Right atrium auricular region (tissue), 2 donors: ENCODE measurements around the gene RIPK3. TPM values are rescaled to one million over a fixed set of nuclear protein-coding genes. Genes with fewer than 3 reads are reported as not detected.
A peak's percentile ranks its signal among the peaks of the same experiment; 100 is the strongest.

Experiments
- DNase-seq: peaks from one replicate; pipeline ENCODE4 v3.0.0-alpha.2; 2019; ENCODE audit warnings: low spot score
- H3K27ac ChIP-seq, 2 donors: fragments of 200-600 bp; sonication (generic); 1 replicate in 1 of 2; 2 replicates in 1 of 2; pipeline ENCODE4 v1.5.1; 2016 to 2019
- H3K27me3 ChIP-seq, 2 donors: fragments of 200-600 bp; sonication (generic); one replicate each; pipeline versions ENCODE4 v1.5.1 to v1.6.0; 2017 to 2019
- H3K36me3 ChIP-seq: fragments of 200-600 bp; sonication (generic); one replicate; pipeline ENCODE4 v1.5.1; 2016
- H3K4me1 ChIP-seq, 2 donors: fragments of 200-600 bp; sonication (generic); one replicate each; pipeline versions ENCODE4 v1.5.1 to v1.6.0; 2017 to 2019
- H3K4me3 ChIP-seq, 2 donors: fragments of 200-600 bp; sonication (generic); 1 replicate in 1 of 2; 2 replicates in 1 of 2; pipeline ENCODE4 v1.5.1; 2017 to 2019; ENCODE audit warnings: mild to moderate bottlenecking in 1 of 2, moderate library complexity in 1 of 2
- H3K9me3 ChIP-seq, 2 donors: fragments of 200-600 bp; sonication (generic); one replicate each; pipeline ENCODE4 v1.5.1; 2019
- total RNA-seq, 2 donors: library from RNA; depleted of rRNA; stranded (reverse); fragments of >200 nt; gene quantifications; one replicate each; pipeline ENCODE4 v1.1.0, GENCODE V29; 2016
- TF ChIP-seq, protein P1 (sequence below), 2 donors: fragments of 200-600 bp; sonication (generic); IDR thresholded peaks; one replicate each; pipeline ENCODE4 v1.5.1; 2019; ENCODE audit warnings: antibody characterized with exemption in 2 of 2

RIPK3 gene
- total RNA-seq, 2 donors from 2014 or later: 1.9 to 3.8 TPM

DNA sequence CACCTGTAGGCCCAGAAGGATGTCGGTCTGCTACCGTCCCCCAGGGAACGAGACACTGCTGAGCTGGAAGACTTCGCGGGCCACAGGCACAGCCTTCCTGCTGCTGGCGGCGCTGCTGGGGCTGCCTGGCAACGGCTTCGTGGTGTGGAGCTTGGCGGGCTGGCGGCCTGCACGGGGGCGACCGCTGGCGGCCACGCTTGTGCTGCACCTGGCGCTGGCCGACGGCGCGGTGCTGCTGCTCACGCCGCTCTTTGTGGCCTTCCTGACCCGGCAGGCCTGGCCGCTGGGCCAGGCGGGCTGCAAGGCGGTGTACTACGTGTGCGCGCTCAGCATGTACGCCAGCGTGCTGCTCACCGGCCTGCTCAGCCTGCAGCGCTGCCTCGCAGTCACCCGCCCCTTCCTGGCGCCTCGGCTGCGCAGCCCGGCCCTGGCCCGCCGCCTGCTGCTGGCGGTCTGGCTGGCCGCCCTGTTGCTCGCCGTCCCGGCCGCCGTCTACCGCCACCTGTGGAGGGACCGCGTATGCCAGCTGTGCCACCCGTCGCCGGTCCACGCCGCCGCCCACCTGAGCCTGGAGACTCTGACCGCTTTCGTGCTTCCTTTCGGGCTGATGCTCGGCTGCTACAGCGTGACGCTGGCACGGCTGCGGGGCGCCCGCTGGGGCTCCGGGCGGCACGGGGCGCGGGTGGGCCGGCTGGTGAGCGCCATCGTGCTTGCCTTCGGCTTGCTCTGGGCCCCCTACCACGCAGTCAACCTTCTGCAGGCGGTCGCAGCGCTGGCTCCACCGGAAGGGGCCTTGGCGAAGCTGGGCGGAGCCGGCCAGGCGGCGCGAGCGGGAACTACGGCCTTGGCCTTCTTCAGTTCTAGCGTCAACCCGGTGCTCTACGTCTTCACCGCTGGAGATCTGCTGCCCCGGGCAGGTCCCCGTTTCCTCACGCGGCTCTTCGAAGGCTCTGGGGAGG lies 28.9 kb downstream of the RIPK3 start, which contains the start of gene LTB4R:
LTB4R (plus strand) TSS at position 857 of the 959 bp plus-strand sequence. CDS start 4,150 bp downstream, outside the sequence.
- peaks cover 14% of the 10 kb centered on the region for H3K36me3 ChIP-seq
- H3K9me3 ChIP-seq: no peaks in the 10 kb centered on the region
- H3K27ac ChIP-seq: peak within 1 kb of the TSS; percentile 75 to 86
- H3K4me1 ChIP-seq: peaks cover 0 to 64% of the 10 kb centered on the region in 2 donors
- H3K27me3 ChIP-seq: no peaks in the 10 kb centered on the region
- H3K4me3 ChIP-seq: peak within 1 kb of the TSS; percentile 37 to 64
- TF ChIP-seq, protein P1, sequence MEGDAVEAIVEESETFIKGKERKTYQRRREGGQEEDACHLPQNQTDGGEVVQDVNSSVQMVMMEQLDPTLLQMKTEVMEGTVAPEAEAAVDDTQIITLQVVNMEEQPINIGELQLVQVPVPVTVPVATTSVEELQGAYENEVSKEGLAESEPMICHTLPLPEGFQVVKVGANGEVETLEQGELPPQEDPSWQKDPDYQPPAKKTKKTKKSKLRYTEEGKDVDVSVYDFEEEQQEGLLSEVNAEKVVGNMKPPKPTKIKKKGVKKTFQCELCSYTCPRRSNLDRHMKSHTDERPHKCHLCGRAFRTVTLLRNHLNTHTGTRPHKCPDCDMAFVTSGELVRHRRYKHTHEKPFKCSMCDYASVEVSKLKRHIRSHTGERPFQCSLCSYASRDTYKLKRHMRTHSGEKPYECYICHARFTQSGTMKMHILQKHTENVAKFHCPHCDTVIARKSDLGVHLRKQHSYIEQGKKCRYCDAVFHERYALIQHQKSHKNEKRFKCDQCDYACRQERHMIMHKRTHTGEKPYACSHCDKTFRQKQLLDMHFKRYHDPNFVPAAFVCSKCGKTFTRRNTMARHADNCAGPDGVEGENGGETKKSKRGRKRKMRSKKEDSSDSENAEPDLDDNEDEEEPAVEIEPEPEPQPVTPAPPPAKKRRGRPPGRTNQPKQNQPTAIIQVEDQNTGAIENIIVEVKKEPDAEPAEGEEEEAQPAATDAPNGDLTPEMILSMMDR (IDR thresholded peaks at IDR 0.05): peak; percentile 23 to 68
- DNase-seq: no peak

DNA sequence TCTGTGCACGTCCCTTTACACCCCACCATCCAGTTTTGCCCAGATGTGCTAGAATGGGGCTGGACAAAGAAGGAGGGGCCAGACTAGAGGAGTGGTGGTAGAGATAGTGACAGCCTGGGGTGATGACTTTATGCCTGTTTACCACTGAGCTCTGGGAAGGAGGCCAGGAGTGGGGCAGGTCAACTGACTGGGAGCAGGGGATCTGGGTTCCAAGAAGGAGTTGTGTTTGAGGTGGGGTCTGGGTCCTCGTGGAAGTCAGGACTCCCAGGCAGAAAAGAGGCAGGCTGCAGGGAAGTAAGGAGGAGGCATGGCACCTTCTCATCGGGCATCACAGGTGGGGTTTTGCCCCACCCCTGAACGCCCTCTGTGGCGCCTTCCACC lies 29.5 kb downstream of the RIPK3 start:
- Histone ChIP-seq H3K4me3 (peak overlapping the region; percentile 37 to 64), H3K27ac (peak overlapping the region; percentile 75 to 86), H3K4me1 (peaks cover 0 to 57% of the 10 kb centered on the region in 2 donors), H3K9me3 (no peaks in the 10 kb centered on the region), H3K36me3 (peaks cover 21% of the 10 kb centered on the region), H3K27me3 (no peaks in the 10 kb centered on the region)
- no peak for DNase-seq
- TF ChIP-seq, protein P1 (IDR thresholded peaks at IDR 0.05): no peak

DNA sequence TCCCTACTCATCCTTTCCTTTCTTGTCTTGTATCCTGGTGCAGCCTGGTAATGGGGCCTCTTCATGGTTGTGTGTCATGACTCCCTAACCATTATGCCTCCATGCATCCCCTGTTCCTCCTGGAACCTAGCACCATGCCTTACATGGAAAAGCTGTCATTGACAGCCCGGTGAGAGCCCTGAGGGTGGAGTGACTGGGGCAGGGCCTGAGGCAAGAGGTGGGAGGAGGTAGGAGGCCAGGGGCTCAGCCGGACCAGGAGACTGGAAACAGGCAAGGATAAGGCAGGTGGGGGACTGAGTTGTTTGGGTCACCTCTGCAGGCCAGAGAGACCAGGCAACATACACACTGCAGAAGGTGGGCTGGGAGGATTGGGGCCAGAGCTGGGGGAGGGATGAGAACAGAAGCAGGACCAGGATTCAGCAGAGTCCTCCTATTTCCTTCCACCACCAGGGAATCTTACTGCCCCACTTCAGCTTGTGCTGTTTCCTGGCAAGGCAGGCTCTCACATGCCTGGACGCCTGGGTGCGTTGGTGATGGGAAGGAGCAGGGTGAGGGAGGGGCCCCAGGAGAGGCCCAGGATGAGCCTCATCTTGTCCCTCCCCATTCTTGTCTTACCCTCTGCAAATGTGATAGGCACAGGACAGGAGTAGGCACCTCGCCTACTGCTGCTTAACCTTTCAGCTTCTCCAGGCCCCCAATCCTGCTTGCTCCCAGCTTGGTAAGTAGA lies 30.1 kb downstream of the RIPK3 start, which contains the start of gene LTB4R2:
LTB4R2 (plus strand) TSS at position 603 of the 727 bp plus-strand sequence. CDS start 525 bp downstream, outside the sequence.
- Histone ChIP-seq H3K4me3 (peak within 1 kb of the TSS; percentile 37 to 64), H3K27ac (peak within 1 kb of the TSS; percentile 75 to 86), H3K36me3 (peaks cover 27% of the 10 kb centered on the region), H3K27me3 (no peaks in the 10 kb centered on the region), H3K4me1 (peaks cover 0 to 52% of the 10 kb centered on the region in 2 donors), H3K9me3 (no peaks in the 10 kb centered on the region)
- TF ChIP-seq, protein P1 (IDR thresholded peaks at IDR 0.05): no peak
- no peak for DNase-seq

DNA sequence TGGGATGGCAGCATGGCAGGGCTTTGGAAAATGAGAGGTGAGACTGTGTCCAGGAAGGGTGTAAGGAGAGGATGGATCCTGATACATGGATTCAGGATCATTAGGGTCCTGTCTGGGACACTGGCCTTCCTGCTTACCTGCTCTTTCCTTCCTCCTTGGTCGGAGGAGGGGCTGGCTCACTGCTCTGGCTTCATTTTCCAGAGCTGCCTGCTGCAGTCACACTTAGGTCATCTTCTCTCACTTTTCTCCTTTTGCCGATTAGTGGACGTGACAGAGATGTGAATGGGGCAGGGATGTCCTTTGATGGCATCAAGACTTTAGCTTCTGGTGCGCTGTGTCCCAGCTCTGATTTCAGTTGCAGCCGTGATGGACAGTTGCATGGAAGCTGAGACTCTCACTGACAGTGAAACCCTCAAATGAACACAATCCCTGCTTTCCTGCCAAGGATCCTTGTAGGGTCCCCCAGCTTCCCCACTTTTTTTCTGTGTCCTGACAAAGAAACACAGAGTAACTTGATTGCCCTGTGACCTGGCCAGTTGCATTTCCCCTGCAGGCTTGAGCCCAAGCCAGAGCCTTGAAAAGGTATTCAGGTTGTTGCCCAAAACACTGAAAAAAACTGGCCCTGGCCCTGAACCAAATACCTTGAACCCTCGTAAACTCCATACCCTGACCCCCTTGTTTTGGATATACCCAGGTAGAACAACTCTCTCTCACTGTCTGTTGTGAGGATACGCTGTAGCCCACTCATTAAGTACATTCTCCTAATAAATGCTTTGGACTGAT lies 31.3 kb downstream of the RIPK3 start:
- no peak for DNase-seq
- H3K27me3 ChIP-seq: no peaks in the 10 kb centered on the region
- peaks cover 38% of the 10 kb centered on the region for H3K36me3 ChIP-seq
- no peak overlapping the region for H3K4me3 ChIP-seq
- no peaks in the 10 kb centered on the region for H3K9me3 ChIP-seq
- no peak overlapping the region for H3K27ac ChIP-seq
- TF ChIP-seq, protein P1 (IDR thresholded peaks at IDR 0.05): peak in 1 of 2 donors; percentile 14
- peaks cover 0 to 42% of the 10 kb centered on the region in 2 donors for H3K4me1 ChIP-seq
